Measurements from ENCODE around the gene RUBCNL.

- TF ChIP-seq CTCF (conservative IDR thresholded peaks at IDR 0.05; ENCODE audit: low read depth in 2 of 2) (0 out of 4 replicates have a peak, but pooled peaks of 1 of the 2 experiments have one; percentile 3), EZH2phosphoT487 (IDR thresholded peaks at IDR 0.05; ENCODE audit: unreplicated experiment) (no peak), POLR2AphosphoS5 (IDR thresholded peaks at IDR 0.05; ENCODE audit: low read depth) (no peak), CREB1 (CRISPR knock-in tag; IDR thresholded peaks at IDR 0.05; ENCODE audit: low read depth) (no peak), REST (IDR thresholded peaks at IDR 0.05; ENCODE audit: unreplicated experiment) (no peak), EZH2 (IDR thresholded peaks at IDR 0.05; ENCODE audit: low read depth, unreplicated experiment) (no peak)
Observed at GRCh38 chr13:46307554-46307953, 79.5 kb downstream of the RUBCNL start.
